Measurements from ENCODE around the gene EPS8. TPM values are rescaled to one million over a fixed set of nuclear protein-coding genes. Genes with fewer than 3 reads are reported as not detected.

Gene EPS8
- polyA plus RNA-seq, 4 donors = 61.1 to 65.8 (median 61.9) TPM

DNA sequence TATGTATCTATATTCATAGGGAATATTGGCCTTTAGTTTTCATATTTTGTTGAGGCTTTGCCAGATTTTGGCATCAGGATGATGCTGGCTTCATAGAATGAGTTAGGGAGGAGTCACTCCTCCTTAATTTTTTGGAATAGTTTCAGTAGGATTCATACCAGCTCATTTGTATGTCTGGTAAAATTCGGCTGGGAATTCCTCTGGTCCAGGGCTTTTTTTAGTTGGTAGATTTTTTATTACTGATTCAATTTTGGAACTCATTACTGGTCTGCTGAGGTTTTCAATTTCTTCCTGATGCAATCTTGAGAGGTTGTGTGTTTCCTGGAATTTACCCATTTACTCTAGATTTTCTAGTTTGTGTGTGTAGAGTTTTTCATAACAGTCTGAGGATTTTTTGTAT, 175.2 kb downstream of the EPS8 start:
- no peak for DNase-seq (ENCODE audit: low read depth in 4 of 4, low spot score in 3 of 4)

DNA sequence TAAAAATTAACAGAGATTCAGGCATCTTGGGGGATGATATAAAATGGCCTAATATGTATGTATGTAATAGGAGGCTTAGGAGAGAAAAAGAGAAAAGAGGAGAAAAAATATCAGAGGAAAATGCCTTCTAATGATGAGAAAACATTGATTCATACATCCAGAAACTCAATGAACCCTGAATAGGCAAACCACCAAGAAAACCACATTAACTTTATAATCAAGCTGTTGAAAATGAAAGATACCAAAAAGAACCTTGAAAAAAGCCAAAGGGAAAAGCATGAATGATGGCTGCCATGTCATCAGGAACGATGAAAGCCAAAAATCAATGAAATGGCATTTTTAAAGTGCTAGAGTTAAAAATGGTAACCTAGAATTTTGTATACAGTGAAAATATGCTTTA, 180.2 kb downstream of the EPS8 start:
- DNase-seq (ENCODE audit: low read depth in 4 of 4, low spot score in 3 of 4) = no peak

DNA sequence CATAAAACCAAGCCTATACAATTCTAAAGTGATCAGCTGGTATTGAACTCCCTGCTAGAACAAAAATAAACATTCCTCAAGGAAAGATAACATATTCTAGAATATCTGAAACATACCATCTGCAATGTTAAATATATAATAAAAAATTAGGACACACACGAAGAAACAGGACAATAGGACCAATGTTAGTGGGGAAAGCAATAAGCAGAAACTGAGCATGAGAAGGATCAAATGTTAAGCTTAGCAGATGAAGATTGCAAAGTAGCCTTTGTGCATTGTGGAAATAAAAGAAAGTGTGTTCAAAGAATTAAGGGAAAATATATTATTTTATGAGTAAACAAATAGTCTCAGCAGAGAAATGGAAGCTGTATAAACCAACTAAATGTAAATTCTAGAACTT, 180.8 kb downstream of the EPS8 start:
- no peak for DNase-seq (ENCODE audit: low read depth in 4 of 4, low spot score in 3 of 4)

DNA sequence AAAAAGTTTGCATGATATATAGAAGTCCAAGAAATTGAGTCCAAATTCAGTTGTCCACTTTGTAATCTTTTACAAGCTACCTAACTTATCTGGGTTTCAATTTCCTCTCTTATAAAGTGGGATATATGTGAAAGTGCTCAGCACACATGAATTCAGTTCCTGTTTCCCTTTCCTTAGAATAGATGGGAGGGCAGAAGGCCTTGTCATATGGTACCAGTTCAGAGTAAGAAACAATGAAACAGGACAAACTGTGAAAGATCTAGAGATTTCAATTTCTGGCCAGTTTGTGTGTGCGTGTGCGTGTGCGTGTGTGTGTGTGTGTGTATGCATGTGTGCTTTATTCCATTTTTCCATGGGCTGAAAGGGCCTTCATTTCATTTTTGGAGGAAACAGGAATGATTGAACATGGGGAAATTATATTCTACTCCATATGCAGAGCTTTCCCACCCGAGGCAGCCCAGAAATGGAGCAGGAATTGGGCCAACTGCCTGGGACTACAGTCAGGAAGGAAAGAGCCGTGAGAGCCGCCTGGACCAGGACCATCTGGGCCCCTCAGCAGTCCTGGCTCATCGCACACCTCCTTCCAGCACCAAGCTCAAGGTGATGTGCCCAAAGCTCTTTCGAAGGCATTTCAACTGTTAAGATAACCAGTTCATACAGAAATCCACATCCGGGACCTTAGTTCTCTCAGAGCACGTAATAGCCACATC, 183.2 kb downstream of the EPS8 start:
- no peak for DNase-seq (ENCODE audit: low read depth in 4 of 4, low spot score in 3 of 4)

DNA sequence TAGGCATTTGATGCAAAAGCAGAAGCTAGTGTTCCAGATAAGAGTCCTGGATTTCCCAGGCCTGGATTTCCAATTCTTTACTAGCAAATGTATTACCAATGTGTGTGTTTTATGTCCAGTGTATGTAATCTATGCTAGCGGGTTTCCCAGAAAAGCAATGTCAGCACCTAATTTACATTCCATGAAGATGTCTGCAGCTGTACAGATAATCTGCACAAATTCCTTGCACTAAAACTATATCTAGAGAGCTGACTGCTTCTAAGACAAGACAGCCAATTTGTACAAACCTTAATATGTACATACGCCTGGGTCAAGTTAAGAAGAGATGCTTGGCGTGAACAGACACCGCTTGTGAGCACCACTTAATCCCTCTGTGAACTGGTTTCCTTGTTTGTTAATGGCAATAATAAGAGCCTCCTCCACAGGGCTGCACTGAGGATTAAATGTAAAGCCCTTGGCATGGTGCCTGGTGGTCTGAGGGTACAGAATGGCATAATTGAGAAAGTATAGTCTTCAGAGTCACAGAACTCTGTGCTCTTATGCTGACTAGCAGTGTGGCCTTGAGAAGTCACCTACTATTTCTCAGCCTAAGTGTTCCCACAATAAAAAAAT, 185.6 kb downstream of the EPS8 start:
- no peak for DNase-seq (ENCODE audit: low read depth in 4 of 4, low spot score in 3 of 4)

DNA sequence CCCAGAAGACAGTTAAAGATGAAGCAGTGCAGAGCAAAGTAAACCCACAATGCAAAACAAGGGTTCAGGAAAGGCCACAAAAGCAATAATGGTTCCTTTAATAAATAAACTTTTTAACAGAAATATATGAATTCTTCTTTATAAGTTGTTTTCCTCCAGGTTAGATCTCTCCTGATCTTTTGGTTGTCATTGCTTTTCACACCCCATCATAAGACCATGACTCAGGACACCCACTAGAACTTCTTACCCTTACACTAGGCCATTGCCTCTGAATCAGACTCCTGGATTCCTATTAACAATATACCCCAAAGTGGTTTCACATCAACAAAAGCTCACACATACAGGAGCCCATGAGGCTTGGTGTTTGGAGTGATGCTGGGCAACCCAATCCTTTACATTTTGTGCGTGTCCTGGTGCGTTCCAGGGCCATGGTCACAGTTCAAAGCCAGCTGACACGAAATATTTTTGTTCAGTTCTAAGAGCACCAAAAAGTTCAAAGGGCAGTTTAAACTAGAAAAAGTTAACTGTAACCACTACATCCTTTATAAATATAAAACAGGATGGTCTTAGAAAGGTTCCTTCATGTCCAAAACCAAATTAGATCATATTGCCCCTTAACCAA, 187.0 kb downstream of the EPS8 start:
- DNase-seq (ENCODE audit: low read depth in 4 of 4, low spot score in 3 of 4) = no peak

DNA sequence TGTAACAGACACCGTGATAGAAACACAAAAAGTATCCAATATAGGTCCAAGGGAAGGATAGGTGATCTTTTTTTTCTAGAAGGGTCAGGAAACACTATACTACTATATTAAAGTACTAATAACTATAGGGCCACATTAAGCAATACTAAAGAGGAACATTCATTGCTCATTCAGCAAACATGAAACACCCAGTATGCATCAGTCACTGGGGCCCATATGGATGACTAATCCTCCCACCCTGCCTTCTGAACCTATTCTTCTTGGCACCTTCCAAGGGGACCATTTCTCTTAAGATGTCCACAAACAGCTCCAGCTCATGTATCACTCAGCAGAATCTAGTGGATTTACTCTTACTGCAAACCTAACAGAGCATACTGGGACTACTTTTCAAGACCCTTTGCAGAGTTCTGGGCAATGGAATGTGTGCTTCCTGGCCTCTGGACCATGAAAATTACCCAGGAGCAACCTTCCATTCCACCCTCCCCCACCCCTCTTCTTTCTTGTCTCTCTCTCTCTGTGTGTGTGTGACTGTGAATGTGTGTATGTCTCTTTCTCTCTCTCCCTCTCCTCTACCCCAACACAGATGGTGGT, 187.9 kb downstream of the EPS8 start:
- DNase-seq (ENCODE audit: low read depth in 4 of 4, low spot score in 3 of 4) = no peak

DNA sequence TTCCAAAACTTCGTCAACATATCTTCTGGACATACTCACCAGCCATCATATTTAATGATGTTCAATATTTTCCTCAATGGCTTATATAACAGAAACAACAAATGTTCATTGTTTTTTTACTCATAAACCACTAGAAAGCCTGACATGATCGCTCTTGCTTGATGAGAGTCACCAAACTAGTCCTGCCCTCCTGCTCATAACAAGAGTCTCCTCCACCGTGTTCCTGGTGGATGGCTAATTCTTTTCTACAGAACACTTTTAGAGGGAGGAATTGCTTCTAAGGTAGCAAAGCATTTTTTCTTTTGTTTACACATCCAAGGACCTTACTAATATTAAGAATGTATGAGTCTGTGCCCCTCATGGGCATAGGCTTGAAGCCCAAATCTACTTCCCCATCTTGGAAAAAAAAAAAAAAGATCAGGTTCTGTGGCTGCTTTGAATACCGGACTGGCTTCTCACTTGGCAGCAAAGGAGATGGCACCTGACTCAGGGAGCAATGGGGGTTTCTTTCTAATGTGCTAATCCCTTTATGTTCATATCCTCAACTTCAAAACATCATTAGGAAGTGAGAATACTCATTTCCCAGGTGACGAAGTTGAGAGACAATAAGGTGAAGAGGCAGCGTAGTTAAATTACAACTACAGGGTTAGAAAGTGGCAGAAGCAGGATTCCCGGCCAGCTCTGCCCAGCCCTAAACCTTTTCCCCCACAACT, 188.8 kb downstream of the EPS8 start:
- no peak for DNase-seq (ENCODE audit: low read depth in 4 of 4, low spot score in 3 of 4)

DNA sequence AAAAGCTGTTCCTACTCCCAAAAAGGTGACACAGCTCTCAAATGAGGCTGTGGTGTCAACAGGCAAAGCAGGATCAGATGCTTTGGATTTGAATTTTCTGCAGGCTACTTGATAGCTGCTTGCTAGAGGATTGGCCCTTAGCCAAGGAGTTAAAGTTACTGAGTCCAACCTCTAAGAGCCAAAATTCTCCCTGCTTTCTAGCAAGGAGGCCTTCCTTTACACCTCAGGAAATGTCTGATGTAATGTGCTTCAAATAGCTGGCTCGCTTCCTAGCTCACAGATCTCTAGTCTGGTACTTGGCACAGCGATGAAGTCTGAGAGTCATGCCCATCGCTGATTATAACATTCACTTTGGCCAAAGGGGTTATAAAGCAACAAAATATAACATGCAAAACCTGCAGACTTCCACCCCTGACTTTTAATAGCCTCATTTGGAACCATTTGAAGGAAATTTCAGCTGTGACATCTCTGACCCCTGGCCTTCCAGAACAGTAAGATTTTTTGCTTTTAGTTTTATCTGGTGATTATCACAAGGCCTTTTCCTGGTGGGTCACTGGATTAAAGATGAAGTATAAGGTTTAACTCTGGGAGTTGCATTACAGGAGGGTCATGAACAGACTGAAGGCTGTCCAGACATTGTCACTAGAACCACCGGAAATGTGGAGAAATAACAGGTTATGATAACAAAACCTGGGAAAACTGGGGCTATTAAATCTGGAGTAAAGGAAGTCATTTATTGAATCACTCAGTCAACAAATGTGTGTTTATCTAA, 189.7 kb downstream of the EPS8 start:
- no peak for DNase-seq (ENCODE audit: low read depth in 4 of 4, low spot score in 3 of 4)

DNA sequence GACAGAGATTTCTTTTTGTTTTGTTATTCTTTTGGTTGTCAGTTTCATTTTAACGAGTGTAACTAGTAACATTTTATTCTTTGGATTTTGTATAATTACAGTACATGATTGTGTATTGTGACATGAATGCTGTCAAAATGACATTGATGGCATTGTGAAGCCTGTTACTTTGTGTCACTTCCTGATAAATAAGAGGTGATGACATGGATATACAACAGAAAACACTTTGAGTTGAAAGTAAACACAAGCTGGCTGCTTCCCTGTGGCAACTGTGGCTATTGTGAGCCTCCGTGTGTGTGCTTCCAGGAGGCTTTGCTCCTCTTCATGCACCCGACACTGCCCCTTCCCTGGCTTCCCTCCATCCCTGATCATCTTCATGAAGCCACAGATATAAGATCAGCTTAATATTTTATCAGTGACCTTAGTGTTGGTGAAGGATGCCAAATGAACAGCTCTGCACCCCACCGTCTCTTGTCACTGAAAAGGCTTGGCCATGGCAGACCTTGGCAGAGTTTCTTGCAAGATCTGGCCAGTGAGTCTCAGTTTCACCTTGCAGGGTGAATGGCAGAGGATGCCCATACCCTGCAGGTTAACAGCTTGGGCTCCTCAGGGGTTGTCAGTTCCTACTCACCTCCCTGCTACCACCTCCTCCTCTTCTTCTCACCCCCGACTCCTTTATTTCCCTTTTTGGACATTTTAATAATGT, 191.9 kb downstream of the EPS8 start:
- no peak for DNase-seq (ENCODE audit: low read depth in 4 of 4, low spot score in 3 of 4)

DNA sequence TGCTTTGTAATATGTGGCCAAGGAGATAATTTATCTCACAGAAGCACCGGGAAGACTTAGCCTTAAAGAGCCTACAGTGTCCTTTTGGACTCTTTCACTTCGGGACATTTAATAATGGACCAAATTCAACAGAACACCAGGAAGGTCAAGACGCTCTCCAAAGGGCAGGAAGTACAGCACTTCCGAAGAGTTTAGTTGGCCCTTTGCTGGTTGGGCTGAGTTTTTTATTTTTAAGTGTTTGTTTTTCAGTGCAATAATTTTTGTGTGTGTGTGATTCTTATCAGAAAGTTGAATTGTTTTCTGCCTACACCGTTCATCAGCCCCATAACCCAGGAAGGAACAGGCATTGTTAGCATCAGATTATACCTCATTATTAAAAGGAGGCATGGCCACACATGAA, 193.0 kb downstream of the EPS8 start:
- no peak for DNase-seq (ENCODE audit: low read depth in 4 of 4, low spot score in 3 of 4)

DNA sequence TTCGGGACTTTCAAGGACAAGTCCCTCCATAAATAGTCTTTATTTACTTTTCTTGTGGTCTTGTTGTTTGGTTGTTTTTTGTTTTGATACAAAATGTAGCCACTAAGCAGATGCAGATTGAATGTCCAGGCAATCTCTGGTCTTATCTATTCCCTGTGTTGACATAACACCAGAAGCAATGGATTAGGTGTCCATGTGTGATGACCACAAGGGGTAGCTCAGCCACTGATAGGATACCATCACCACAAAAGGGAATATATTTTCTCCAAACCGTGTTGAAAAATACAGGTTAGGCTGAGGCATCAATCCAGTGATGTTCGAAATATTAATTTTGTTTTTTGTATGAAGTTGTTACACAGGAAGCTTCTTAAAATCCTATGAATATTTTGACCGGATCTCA, 196.3 kb downstream of the EPS8 start:
- DNase-seq (ENCODE audit: low read depth in 4 of 4, low spot score in 3 of 4) = no peak

DNA sequence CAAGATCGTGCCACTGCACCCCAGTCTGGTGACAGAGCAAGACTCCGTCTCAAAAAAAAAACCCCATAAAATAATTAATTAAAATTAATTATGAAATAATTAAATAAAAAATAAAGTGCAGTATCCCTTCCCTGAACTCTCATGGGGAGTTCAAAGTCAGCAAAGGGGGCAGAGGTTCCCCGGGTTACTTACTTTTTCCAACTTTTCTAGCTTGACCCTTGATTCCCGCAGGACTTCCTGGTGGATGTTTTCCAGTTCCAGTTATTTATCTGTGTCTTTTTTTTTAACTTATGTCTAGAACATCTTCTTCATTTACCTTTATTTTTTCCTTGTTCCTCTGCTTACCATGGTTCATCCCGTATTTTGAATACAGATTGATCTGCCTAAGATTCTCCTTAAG, 197.4 kb downstream of the EPS8 start:
- DNase-seq (ENCODE audit: low read depth in 4 of 4, low spot score in 3 of 4) = no peak

DNA sequence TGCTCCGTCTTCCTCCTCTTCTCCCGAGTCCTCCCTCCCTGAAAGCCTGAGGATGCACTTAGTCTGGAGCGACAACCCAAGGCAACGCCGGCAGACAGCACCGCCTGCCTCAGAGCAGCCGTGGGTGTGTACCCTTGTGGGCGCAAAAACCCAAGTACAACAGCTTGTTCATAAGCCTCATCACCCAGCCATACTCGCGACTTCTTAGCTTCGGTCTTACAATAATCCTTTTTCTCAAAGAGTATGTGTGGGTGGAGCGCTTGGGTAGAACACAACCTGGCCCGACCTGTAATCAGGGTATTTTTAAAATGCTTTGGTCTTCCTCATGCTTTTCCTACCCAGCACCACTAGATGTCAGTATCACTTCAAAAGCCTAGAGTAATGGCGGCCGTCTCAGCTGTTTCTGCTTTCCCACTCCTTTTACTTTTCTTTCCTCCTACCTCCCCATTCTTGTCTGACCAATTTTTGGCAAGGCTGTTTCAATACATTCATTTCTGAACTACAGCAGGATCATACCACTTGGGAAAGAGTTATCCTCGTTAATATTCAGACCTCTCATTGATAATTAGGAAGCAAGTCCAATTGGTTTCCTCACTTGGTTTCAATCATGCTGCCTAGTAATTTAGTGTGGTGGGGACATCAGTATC, 198.9 kb downstream of the EPS8 start:
- peak in 1 of 4 donors; percentile 59 for DNase-seq (ENCODE audit: low read depth in 4 of 4, low spot score in 3 of 4)

DNA sequence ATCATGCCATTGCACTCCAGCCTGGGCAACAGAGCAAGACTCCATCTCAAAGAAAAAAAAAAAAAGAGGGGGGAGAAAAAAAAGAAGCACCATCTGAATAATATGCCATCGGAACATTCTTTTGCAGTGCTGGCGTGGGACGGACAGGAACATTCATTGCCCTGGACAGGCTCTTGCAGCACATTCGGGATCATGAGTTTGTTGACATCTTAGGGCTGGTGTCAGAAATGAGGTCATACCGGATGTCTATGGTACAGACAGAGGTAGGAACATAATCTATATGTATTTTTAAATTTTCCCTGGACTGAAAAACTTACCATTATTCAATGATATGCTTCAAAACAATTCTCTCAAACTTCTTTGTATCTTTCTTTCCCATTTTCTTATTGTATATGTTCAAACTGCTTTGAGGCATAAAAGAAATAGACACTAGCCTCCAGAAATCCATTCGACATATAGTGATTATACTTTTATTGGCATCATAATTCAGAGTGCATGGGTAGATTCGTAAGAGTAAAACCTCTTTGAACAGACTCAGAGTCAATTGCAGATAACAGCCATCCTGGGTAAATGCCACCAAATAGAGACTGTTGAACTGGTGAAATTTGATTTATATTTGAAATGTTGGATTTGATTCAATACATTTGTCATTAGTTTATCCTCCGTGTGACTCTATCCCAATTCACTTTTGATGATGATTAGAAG, 199.7 kb downstream of the EPS8 start:
- no peak for DNase-seq (ENCODE audit: low read depth in 4 of 4, low spot score in 3 of 4)

DNA sequence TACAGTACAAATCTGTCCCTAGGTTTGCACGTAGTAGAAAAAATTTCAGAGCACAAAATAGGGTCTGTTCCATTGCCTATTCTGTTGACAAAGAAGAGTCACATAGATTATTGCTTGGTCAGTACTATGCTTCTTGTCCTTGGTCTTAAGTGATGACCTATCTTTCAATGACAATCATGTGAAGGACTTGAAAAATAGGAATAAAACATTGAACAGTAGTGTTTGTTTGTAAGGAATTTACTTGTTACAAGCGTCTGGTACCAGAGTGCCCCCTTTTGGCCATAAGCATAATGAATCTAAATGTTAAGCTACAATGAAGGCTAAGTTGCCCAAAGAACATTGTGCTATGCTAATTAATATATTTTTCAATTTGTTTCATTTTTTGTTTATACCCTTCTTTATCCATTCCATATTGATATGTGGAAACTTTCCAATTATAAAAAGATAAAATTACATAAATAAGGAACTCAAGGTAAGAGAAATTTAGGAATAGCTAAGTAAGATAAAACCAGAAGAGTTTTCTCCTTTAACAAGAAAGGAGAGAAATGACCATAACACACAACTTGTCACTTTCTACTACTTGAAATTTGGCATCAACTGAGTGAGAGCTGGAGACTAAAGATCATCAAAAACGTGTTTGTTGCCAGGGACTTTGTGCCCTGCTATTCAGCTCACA, 204.7 kb downstream of the EPS8 start:
- no peak for DNase-seq (ENCODE audit: low read depth in 4 of 4, low spot score in 3 of 4)

DNA sequence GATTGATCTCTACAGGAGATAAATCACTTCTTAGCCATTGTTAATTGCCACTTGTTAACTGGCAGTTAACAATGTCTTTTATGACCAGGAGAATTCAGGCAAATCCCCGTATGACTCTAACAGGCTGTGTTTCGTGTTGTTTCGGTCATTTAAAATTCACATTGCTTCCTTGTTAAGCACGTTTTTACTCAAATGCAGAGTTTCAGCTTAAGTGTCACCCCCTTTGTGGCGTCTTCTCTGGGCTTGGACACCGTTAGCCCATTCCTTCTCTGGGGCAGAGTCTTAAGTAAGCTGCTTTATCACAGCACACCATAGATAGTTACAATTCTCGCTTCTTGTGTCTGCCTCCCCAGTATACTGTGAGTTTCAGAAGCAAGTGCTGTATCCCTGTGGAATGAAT, 205.4 kb downstream of the EPS8 start:
- no peak for DNase-seq (ENCODE audit: low read depth in 4 of 4, low spot score in 3 of 4)

DNA sequence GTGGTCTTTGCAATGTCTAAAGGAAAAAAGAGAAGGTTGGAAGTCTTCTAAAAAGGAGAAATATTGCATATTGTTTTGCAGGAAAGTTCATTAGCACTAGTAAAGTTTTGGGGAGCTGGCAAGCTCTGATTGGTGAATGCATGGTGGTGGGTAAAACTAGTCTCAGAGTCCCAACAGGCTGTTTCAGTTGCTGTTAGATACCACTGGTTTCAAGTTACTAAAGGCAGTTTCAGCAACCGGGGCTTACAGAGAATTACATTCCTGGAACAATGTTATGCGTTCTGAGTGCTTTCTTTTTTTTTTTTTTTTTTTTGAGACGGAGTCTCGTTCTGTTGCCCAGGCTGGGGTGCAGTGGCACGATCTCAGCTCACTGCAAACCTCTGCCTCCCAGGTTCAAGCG, 208.2 kb downstream of the EPS8 start:
- no peak for DNase-seq (ENCODE audit: low read depth in 4 of 4, low spot score in 3 of 4)
